GM18951 (cell line): ENCODE measurements around the gene KIF13A.
"Not testable (repeated sequence)": the region's sequence is repeated elsewhere in the genome, so short reads cannot be mapped to it uniquely, and the experiment has no call there.

ENCODE experiments used
- POLR2A ChIP-seq: IDR thresholded peaks from 4 replicates; pipeline ENCODE4 v1.6.1; 2011; ENCODE audit warnings: mild to moderate bottlenecking; ENCODE audit not compliant: insufficient read length, insufficient read depth; ENCODE audit errors: extremely low read depth
- in situ Hi-C: fragments of 300-500 bp; cut with MboI; formaldehyde crosslinking; loops from one replicate; pipeline ENCODE4 v1.12.0; 2022; ENCODE audit warnings: low sequenced_read_pairs, mixed read lengths, inconsistent platforms; ENCODE audit not compliant: unreplicated experiment

KIF13A gene

GRCh38 chr6:17919496-17919895, 67.9 kb downstream of the KIF13A start:
- no peak for TF ChIP-seq POLR2A
- in situ Hi-C loops = no loop called here

GRCh38 chr6:17917837-17918763, 69.3 kb downstream of the KIF13A start:
- TF ChIP-seq POLR2A = no peak
- in situ Hi-C loops = no loop called here

- TF ChIP-seq POLR2A = no peak
- in situ Hi-C loops = no loop called here
Observed at GRCh38 chr6:17914651-17915050, 72.8 kb downstream of the KIF13A start.

- in situ Hi-C loops = no loop called here
- no peak for TF ChIP-seq POLR2A
Observed at GRCh38 chr6:17912521-17912920, 74.9 kb downstream of the KIF13A start.

- in situ Hi-C loops = not testable (repeated sequence)
Observed at GRCh38 chr6:17911656-17912055, 75.8 kb downstream of the KIF13A start.

- in situ Hi-C loops = no loop called here
Observed at GRCh38 chr6:17910189-17910588, 77.2 kb downstream of the KIF13A start.

GRCh38 chr6:17908831-17909230, 78.6 kb downstream of the KIF13A start:
- in situ Hi-C loops = no loop called here
- TF ChIP-seq POLR2A = no peak

More at GRCh38 chr6:17910189-17910588, 77.2 kb downstream of the KIF13A start:
- no peak for TF ChIP-seq POLR2A

GRCh38 chr6:17907406-17908229, 79.8 kb downstream of the KIF13A start:
- TF ChIP-seq POLR2A = no peak
- in situ Hi-C loops = no loop called here

GRCh38 chr6:17905611-17906592, 81.5 kb downstream of the KIF13A start:
- in situ Hi-C loops = no loop called here
- TF ChIP-seq POLR2A = no peak

GRCh38 chr6:17904491-17905120, 82.8 kb downstream of the KIF13A start:
- no peak for TF ChIP-seq POLR2A
- in situ Hi-C loops = no loop called here

- in situ Hi-C loops = no loop called here
- TF ChIP-seq POLR2A = no peak
Observed at GRCh38 chr6:17902974-17903373, 84.5 kb downstream of the KIF13A start.

- in situ Hi-C loops = no loop called here
- no peak for TF ChIP-seq POLR2A
Observed at GRCh38 chr6:17901493-17901892, 85.9 kb downstream of the KIF13A start.

GRCh38 chr6:17900011-17900410, 87.4 kb downstream of the KIF13A start:
- no peak for TF ChIP-seq POLR2A
- in situ Hi-C loops = no loop called here
